ENCODE results near the gene PIMREG.

PIMREG gene

DNA sequence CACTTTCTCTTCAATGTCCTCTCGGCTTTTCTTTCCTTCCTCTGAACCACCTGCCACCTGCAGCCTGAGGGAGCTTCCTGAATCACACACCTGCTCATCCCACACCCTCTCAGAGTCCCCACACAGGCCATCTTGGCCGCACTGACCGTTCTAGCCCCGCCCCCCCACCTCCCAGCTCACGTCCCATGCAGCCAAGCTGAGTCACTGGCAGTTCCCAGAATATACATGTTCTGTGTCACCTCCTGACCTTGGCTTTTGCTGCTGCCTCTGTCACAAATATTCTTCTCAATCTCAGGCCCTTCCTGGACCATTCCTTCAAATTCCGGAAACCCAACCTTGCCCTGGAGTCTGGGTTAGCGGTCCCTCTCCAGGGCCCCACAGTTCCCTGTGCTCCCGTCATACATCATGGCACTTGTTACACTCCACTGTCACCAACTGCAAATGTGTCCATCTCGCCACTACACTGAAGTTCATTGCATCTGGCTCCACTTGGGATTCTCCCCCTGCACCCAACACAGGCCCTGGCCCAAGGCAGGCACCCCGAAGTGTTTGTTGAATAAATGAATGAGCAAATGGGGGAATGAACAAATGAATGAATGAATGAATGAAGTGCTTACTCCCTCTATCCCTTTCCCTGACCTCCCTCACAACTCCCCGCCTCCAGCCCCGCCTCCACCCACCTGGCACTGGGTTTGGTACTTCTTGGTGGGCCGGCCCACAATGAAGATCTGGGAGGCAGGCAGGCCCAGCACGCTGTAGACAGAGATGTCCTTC is 12.8 kb downstream of the PIMREG start:
- TF ChIP-seq, protein P1, sequence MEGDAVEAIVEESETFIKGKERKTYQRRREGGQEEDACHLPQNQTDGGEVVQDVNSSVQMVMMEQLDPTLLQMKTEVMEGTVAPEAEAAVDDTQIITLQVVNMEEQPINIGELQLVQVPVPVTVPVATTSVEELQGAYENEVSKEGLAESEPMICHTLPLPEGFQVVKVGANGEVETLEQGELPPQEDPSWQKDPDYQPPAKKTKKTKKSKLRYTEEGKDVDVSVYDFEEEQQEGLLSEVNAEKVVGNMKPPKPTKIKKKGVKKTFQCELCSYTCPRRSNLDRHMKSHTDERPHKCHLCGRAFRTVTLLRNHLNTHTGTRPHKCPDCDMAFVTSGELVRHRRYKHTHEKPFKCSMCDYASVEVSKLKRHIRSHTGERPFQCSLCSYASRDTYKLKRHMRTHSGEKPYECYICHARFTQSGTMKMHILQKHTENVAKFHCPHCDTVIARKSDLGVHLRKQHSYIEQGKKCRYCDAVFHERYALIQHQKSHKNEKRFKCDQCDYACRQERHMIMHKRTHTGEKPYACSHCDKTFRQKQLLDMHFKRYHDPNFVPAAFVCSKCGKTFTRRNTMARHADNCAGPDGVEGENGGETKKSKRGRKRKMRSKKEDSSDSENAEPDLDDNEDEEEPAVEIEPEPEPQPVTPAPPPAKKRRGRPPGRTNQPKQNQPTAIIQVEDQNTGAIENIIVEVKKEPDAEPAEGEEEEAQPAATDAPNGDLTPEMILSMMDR (IDR thresholded peaks at IDR 0.05; ENCODE audit: low read depth, low read length) = no peak
- H3K4me3 ChIP-seq (ENCODE audit: low read depth, low read length) = no peak overlapping the region

DNA sequence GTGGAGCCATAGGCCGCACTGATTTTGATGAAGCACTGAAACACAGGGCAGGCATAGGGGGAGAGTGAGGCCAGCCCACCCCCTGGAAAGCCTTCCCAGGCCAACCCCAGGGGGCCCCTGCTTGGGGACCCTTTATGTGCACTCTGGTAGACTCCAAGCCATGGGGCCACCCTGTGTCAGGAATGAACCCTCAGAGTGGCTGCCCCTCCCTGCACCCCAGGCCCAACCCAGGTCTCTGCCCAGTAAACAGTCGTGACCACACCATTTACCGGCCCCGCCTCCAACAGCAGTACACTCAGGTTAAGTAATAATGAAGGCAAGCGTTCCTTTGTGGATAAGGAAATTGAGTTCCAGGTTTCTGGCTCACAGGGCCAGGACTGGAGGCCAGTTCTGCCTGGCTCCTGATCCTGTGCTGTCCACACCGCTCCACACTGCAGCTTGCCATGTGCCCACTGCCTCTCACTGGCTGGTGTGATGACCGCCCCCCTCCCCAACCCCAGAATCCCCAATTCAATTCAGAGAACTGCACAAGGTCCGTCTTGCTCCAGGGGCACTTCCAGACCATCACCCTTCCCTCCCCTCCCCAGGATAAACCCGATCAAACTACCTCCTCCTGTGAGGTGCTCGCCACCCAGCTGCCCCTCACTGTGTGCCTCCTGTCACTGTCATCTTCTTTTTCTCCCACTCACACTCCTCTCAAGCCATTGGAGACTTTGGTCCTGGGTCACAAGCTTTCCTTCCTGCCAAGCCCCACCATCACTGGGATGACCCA is 13.6 kb downstream of the PIMREG start:
- no peak overlapping the region for H3K4me3 ChIP-seq (ENCODE audit: low read depth, low read length)
- TF ChIP-seq, protein P1 (IDR thresholded peaks at IDR 0.05; ENCODE audit: low read depth, low read length) = no peak

DNA sequence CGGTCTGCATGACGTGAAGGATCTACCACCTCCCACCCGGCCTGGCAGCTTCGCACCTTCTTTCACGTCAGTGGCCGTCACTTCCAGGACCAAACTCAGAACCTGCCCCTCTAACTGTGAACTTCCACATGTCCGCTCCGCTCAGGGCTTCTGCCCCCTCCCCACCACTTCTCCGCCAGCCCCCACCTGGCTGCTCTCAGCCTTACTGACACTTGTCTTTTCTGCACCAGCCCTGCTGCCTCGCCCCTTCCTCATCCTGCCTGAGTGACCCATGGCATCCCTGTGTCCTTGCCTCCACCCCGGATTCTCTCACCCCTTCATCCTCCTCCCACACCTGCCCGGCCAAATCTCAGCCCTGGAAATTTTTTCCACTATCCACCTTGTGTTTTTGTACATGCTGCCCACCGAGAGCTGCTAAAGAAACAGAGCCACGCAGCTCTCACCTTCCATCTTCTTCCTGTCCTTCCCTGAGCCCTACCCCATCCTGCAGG is 14.2 kb downstream of the PIMREG start:
- TF ChIP-seq, protein P1 (IDR thresholded peaks at IDR 0.05; ENCODE audit: low read depth, low read length) = no peak
- H3K4me3 ChIP-seq (ENCODE audit: low read depth, low read length) = no peak overlapping the region

DNA sequence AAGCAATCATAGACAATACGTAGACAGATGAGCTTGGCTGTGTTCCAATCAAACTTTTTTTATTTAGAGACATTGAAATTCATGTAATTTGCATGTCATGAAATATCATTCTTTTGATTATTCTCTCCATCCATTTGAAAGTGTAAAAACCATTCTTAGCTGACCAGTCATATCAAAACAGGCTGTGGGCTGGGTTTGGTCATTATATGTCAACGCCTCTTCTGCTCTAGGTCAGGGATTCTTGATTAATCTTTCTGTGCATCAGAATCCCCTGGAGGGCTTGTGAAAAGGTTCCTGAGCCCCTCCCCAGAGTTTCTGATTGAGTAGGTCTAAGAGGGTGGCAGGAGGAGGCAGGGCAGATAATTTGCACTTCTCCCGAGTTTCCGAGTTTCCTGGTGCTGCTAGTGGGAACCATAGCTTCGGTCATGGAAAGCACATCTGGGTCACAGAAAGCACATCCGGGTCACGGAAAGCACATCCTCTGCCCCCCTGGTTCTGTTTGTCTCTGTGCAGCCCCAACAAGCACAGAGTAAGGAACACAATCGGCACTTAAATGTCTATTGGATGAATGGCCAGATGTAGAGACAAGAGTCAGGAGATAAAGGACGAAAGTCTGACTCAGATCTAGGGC is 16.4 kb downstream of the PIMREG start:
- H3K4me3 ChIP-seq (ENCODE audit: low read depth, low read length) = no peak overlapping the region
- TF ChIP-seq, protein P1 (IDR thresholded peaks at IDR 0.05; ENCODE audit: low read depth, low read length) = no peak

DNA sequence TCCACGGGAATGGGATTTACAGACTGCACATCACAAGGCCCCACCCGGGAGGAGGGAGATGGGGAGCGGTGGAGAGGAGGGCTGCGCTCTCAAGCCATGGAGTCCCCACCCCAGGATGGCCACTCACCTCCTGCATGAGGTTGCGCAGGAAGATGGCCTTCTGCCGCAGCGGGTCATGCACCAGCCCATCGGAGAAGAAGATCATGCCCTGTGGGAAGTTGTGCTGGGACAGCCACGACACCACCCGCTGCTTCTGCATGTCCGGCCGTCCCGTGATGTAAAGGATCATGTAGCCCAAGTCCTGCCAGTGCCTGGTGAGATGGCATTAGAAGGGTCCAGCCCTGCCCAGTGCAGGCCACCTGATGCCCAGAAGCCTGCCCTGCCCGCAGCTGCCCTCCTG is 17.0 kb downstream of the PIMREG start:
- TF ChIP-seq, protein P1 (IDR thresholded peaks at IDR 0.05; ENCODE audit: low read depth, low read length) = no peak

DNA sequence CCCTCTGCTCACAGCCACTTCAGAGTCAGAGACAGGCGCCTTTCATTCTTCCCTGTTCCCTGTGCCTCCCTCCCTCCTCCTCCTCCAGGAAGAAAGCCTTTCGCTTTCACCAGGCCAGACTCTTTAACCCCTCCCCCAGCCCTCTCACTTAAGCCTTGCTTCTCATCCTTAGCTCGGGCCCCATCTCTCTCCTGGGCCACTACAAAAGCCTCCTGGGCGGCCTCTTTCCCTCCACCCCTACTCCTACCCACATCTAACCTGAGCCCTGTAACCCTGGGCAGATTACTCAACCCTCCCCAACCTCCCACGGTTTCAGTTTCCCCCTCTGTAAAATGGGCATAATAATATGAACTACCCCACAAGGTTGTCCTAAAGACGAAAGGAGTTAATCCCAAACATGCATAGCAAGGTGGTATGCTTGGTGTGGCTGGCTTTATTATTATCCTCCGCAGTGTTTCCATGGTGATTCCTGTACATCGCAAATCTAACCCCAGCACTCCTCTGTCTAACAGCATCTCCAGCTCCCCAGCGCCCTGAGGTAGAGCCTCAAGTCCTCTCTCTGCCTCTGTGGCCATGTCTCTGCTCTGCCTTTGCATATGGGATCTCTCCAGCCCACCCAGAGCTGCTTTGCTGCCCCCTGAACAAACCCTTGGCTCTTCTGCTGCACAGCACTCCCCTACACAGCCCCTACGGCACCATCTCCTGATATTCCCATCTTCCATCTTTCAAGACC is 17.7 kb downstream of the PIMREG start:
- TF ChIP-seq, protein P1 (IDR thresholded peaks at IDR 0.05; ENCODE audit: low read depth, low read length) = no peak
- no peak overlapping the region for H3K4me3 ChIP-seq (ENCODE audit: low read depth, low read length)

More for the DNA sequence above, 17.0 kb downstream of the PIMREG start:
- no peak overlapping the region for H3K4me3 ChIP-seq (ENCODE audit: low read depth, low read length)

All from WI38 (cell line).